IMR-90 (cell line): ENCODE data around the gene C11orf68. TPM values are rescaled to one million over a fixed set of nuclear protein-coding genes. Genes with fewer than 3 reads are reported as not detected.
A peak's percentile ranks its signal among the peaks of the same experiment; 100 is the strongest.

Experiments
- ATAC-seq: fragments of 200-7000 bp; cut with Tn5 transposase; 2 replicates; pipeline ENCODE4 v1.9.1; 2020; ENCODE audit warnings: low read depth, mild to moderate bottlenecking, moderate library complexity
- BruUV-seq: library from RNA; stranded (reverse); fragments of 400-500 nt; replicated peaks from 2 replicates; lab custom pipeline; 2021; lab: Mats Ljungman, UMichigan
- CTCF ChIA-PET: fragments of 300-600 bp; formaldehyde crosslinking; extraction: SDS; loops from one replicate; lab custom pipeline; 2021; ENCODE audit warnings: antibody characterized with exemption; lab: Yijun Ruan, JAX
- POLR2A ChIA-PET: fragments of 300-600 bp; sonication (Branson Sonifier 250); formaldehyde crosslinking; loops from one replicate; lab custom pipeline; 2022; ENCODE audit warnings: antibody characterized with exemption; ENCODE audit not compliant: unreplicated experiment; lab: Charles Lee
- DNase-seq: peaks from one replicate; pipeline ENCODE4 v3.0.0; 2013
- H2AFZ ChIP-seq: replicated peaks from 2 replicates; pipeline ENCODE3; 2013; ENCODE audit warnings: low read length, mild to moderate bottlenecking; ENCODE audit not compliant: poor library complexity
- H2AK5ac ChIP-seq: 2 replicates; pipeline ENCODE4 v1.6.1; 2013; ENCODE audit warnings: low read depth, low read length, inconsistent platforms
- H2AK9ac ChIP-seq: replicated peaks from 2 replicates; pipeline ENCODE3; 2013; ENCODE audit warnings: mild to moderate bottlenecking, low read depth, low read length, moderate library complexity; ENCODE audit not compliant: poor library complexity
- H2BK120ac ChIP-seq: 2 replicates; pipeline ENCODE4 v1.6.1; 2013; ENCODE audit warnings: low read depth, low read length, inconsistent platforms
- H2BK15ac ChIP-seq: 3 replicates; pipeline ENCODE4 v1.6.1; 2013; ENCODE audit warnings: low read depth, low read length, inconsistent platforms
- H2BK20ac ChIP-seq: 2 replicates; pipeline ENCODE4 v1.6.1; 2013; ENCODE audit warnings: low read depth, mild to moderate bottlenecking, inconsistent platforms, low read length, moderate library complexity
- H2BK5ac ChIP-seq: 2 replicates; pipeline ENCODE4 v1.6.1; 2013; ENCODE audit warnings: mild to moderate bottlenecking, low read depth, low read length, inconsistent platforms; ENCODE audit not compliant: poor library complexity, severe bottlenecking
- H3K14ac ChIP-seq: replicated peaks from 2 replicates; pipeline ENCODE4 v1.6.1; 2013; ENCODE audit warnings: low read depth, low read length, inconsistent platforms
- H3K18ac ChIP-seq: 2 replicates; pipeline ENCODE4 v1.6.1; 2013; ENCODE audit warnings: low read depth, low read length, control low read depth
- H3K23ac ChIP-seq: 2 replicates; pipeline ENCODE4 v1.6.1; 2013; ENCODE audit warnings: low read depth, low read length, inconsistent platforms
- H3K27ac ChIP-seq: 2 replicates; pipeline ENCODE4 v1.5.1; 2013; ENCODE audit warnings: mild to moderate bottlenecking, control low read depth, low read length; ENCODE audit not compliant: insufficient read depth
- H3K27me3 ChIP-seq: 2 replicates; pipeline ENCODE4 v1.6.1; 2013; ENCODE audit warnings: low read length; ENCODE audit not compliant: control insufficient read depth, insufficient read depth
- H3K36me3 ChIP-seq: 2 replicates; pipeline ENCODE4 v1.6.1; 2013; ENCODE audit warnings: low read length, mixed read lengths; ENCODE audit not compliant: control insufficient read depth, insufficient read depth
- H3K4ac ChIP-seq: 2 replicates; pipeline ENCODE4 v1.6.1; 2013; ENCODE audit warnings: low read depth, low read length, inconsistent platforms
- H3K4me1 ChIP-seq: 2 replicates; pipeline ENCODE4 v1.6.1; 2013; ENCODE audit warnings: low read length, mixed read lengths; ENCODE audit not compliant: control insufficient read depth, insufficient read depth
- H3K4me2 ChIP-seq: 2 replicates; pipeline ENCODE4 v1.6.1; 2013; ENCODE audit warnings: low read depth, mild to moderate bottlenecking, control low read depth, low read length, moderate library complexity
- H3K4me3 ChIP-seq: 2 replicates; pipeline ENCODE4 v1.5.1; 2013; ENCODE audit warnings: low read depth, mild to moderate bottlenecking, control low read depth, low read length, moderate library complexity; ENCODE audit not compliant: insufficient read depth
- H3K56ac ChIP-seq: 2 replicates; pipeline ENCODE4 v1.6.1; 2013; ENCODE audit warnings: low read length, inconsistent platforms; ENCODE audit not compliant: insufficient read depth; ENCODE audit errors: extremely low read depth
- H3K79me1 ChIP-seq, 2 experiments: 2 replicates each; pipeline ENCODE4 v1.6.1; 2013; ENCODE audit warnings: low read length in 2 of 2, inconsistent platforms in 1 of 2, low read depth in 1 of 2
- H3K9ac ChIP-seq: 2 replicates; pipeline ENCODE4 v1.6.1; 2013; ENCODE audit warnings: low read depth, low read length, control low read depth
- H3K9me1 ChIP-seq: 2 replicates; pipeline ENCODE4 v1.6.1; 2013; ENCODE audit warnings: low read length, inconsistent platforms; ENCODE audit not compliant: insufficient read depth
- H3K9me3 ChIP-seq: 2 replicates; pipeline ENCODE4 v1.6.1; 2013; ENCODE audit warnings: low read length; ENCODE audit not compliant: control insufficient read depth, insufficient read depth
- H4K20me1 ChIP-seq: 2 replicates; pipeline ENCODE4 v1.6.1; 2013; ENCODE audit warnings: low read length, inconsistent platforms; ENCODE audit not compliant: insufficient read depth
- H4K5ac ChIP-seq: 2 replicates; pipeline ENCODE4 v1.6.1; 2013; ENCODE audit warnings: mild to moderate bottlenecking, low read depth, low read length, control low read depth
- H4K8ac ChIP-seq, 2 experiments: 2 replicates each; pipeline ENCODE4 v1.6.1; 2013; ENCODE audit warnings: low read depth in 2 of 2, low read length in 2 of 2, control low read depth in 1 of 2, inconsistent platforms in 1 of 2
- H4K91ac ChIP-seq: 2 replicates; pipeline ENCODE4 v1.6.1; 2013; ENCODE audit warnings: low read depth, low read length, inconsistent platforms; ENCODE audit not compliant: insufficient read depth
- BHLHE40 ChIP-seq: fragments of 150-350 bp; IDR thresholded peaks from 2 replicates; pipeline ENCODE4 v1.6.1; 2016; ENCODE audit warnings: mild to moderate bottlenecking, low read depth, low read length
- MAZ ChIP-seq: IDR thresholded peaks from 2 replicates; pipeline ENCODE4 v1.6.1; 2012; ENCODE audit warnings: low read depth, mild to moderate bottlenecking, low read length, improper control_type of control experiment, moderate library complexity, borderline replicate concordance
- POLR2A ChIP-seq: IDR thresholded peaks from 2 replicates; pipeline ENCODE4 v1.6.1; 2012; ENCODE audit warnings: mild to moderate bottlenecking, low read depth, low read length
- RCOR1 ChIP-seq: IDR thresholded peaks from 2 replicates; pipeline ENCODE4 v1.6.1; 2012; ENCODE audit warnings: mild to moderate bottlenecking, low read length, improper control_type of control experiment; ENCODE audit not compliant: insufficient replicate concordance
- SMC3 ChIP-seq: fragments of 150-350 bp; IDR thresholded peaks from 2 replicates; pipeline ENCODE4 v1.6.1; 2016; ENCODE audit warnings: low read depth, mild to moderate bottlenecking, antibody characterized with exemption, low read length, moderate library complexity
- WGBS, 2 experiments: methylation state at CpG; one replicate each; pipeline versions ENCODE4 v1.1.5 to v1.1.7; 2013; ENCODE audit warnings: missing lambda C conversion rate in 2 of 2; ENCODE audit not compliant: insufficient read length in 1 of 2; ENCODE audit errors: extremely low coverage in 2 of 2; 5-methylcytosine and 5-hydroxymethylcytosine counted together
- dilution Hi-C: fragments of 300-500 bp; cut with HindIII; formaldehyde crosslinking; loops from one replicate; pipeline ENCODE4 v1.14.3; 2018; ENCODE audit warnings: low sequenced_read_pairs; ENCODE audit not compliant: unreplicated experiment
- in situ Hi-C: fragments of 300-500 bp; cut with MboI; formaldehyde crosslinking; loops from 3 replicates; pipeline ENCODE4 v1.14.3; 2019; ENCODE audit warnings: low sequenced_read_pairs, inconsistent platforms, mixed read lengths
- intact Hi-C: fragments of 100-400 bp; cut with micrococcal nuclease; formaldehyde crosslinking; loops from 2 replicates; pipeline ENCODE4 v1.10.0; 2022
- polyA plus RNA-seq, 3 experiments: library from polyadenylated mRNA; depleted of rRNA; stranded (reverse); fragments of >200 nt; gene quantifications; 2 replicates each; pipeline ENCODE4 v1.2.3, GENCODE V29; 2012; ENCODE audit warnings: low replicate concordance in 1 of 3
- total RNA-seq: library from RNA; depleted of rRNA; stranded (reverse); fragments of >200 nt; gene quantifications from 2 replicates; pipeline ENCODE4 v1.2.3, GENCODE V29; 2012

The C11orf68 gene
- total and polyA plus RNA-seq, 2 of the 4 experiments (the other 2 are of a cell fraction), result 20.3 to 104 TPM

DNA sequence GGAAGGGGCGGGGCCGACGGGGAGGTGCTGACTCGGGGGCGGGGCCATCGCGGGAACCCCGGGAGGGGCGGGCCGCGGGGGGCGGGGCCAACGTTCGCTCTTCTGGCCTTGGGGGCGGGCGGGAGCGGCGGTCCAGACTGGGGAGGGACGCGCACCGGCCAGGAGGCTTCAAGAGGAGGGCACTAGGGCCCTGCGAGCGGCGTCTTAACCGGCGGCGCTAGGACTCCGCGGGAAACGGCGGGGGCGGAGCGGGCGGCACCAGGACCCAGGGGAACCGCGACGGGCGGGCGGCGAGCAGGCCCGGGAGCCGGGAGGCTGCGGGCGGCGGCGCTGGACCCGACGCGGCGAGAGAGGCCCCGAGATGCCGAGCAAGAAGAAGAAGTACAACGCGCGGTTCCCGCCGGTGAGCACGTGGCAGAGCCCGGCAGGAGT is 295 bp upstream of the C11orf68 start, which contains the start of gene DRAP1 (continued):
- TF ChIP-seq BHLHE40, result peak; percentile 66

DNA sequence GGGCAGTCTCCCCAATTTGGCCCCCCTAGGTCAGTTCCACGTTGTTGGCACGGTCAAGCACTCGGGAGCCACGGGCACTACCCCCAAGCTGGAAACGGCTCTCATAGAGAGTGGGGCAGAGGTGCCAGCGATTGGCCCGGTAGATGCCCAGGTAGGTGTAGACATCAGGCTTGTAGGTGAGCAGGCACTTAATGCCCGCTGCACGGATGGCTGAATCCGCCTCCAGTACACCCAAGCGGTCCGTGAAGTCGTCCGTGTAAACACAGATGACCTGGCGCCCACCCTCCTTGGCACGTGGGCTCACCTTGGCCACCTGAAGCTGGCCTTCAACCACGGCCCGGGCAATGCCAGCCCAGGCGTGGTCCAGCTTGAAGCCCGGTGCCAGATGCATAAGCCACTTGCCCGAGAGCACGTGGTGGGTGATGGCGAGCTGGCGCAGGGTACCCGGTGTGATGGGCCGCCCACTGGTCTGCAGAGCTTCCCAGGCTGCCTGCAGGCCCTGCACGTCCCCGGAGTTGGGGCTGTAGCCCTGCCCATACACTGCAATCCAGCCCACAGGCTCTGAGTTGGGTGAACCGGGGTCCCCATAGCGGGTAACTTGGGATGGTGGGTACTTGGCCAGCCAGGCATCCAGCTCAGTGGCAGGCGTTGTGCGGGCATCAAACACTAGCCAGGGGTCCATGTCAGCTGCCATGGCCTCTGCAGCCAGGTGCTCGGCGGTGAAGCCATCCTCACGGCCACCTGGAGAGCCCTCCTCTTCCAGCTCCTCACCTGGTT is 1.2 kb downstream of the C11orf68 start:
- intact Hi-C loops (loop anchor here (5.0 kb wide), 1 partner anchor 45 kb away; the partner anchor contains the start of gene SART1), in situ Hi-C loops (no loop called here), dilution Hi-C loops (no loop called here)
- Histone ChIP-seq H3K27me3 (no peaks in the 10 kb centered on the region), H3K4me3 (peak overlapping the region; percentile 100), H3K56ac (peak overlapping the region; percentile 93; the same call in 1 of the 2 replicates), H3K9me1 (peaks cover 35% of the 10 kb centered on the region), H2AFZ (peak overlapping the region; percentile 16), H4K91ac (peak overlapping the region; percentile 97), H3K14ac (peak overlapping the region; percentile 95), H2BK120ac (peak overlapping the region; percentile 100), H3K27ac (peak overlapping the region; percentile 82), H3K36me3 (peaks cover 28% of the 10 kb centered on the region), H3K9ac (peak overlapping the region; percentile 100), H4K5ac (peak overlapping the region; percentile 99), H3K9me3 (no peaks in the 10 kb centered on the region), H3K79me1 (peaks cover 19 to 66% of the 10 kb centered on the region in 2 experiments), H3K4me1 (peaks cover 50% of the 10 kb centered on the region), H4K20me1 (peaks cover 11% of the 10 kb centered on the region), H3K18ac (peak overlapping the region; percentile 99), H2BK5ac (peak overlapping the region; percentile 96), H3K4ac (peak overlapping the region; percentile 98), H2BK15ac (peak overlapping the region; percentile 56), H2AK5ac (peak overlapping the region; percentile 99), H3K4me2 (peak overlapping the region; percentile 96), H2BK20ac (peak overlapping the region; percentile 79), H4K8ac (peak overlapping the region; percentile 64 to 97), H3K23ac (peak overlapping the region; percentile 97), H2AK9ac (peak overlapping the region; percentile 100)
- BruUV-seq, result no TSS peak
- no peak for TF ChIP-seq SMC3
- TF ChIP-seq MAZ, result 0 out of 2 replicates have a peak, but pooled peaks have one; percentile 5
- TF ChIP-seq RCOR1, result no peak
- no peak; the same call in 1 of the 2 replicates for TF ChIP-seq POLR2A
- DNase-seq (no peak), ATAC-seq (no peak)
- CTCF ChIA-PET, result interaction anchor here (1.1 kb wide), 1 partner anchor 28 kb away, joined by 3 read pairs; no protein-coding TSS in a partner anchor
- POLR2A ChIA-PET, result interaction anchor here (0.7 to 1.4 kb wide), 2 partner anchors 11 to 27 kb away, joined by 3 to 7 read pairs; partner anchors contain the start of gene CCDC85B
- 92% methylated on average over 16 of the region's 35 CpGs; no CpG with 5 or more reads in 1 of the 2 experiments for WGBS, 2 experiments
